Measurements from ENCODE around the gene HMGCS2.

- TF ChIP-seq SUZ12 (IDR thresholded peaks at IDR 0.05) = no peak
- TF ChIP-seq BHLHE40 (IDR thresholded peaks at IDR 0.05; ENCODE audit: borderline replicate concordance) = no peak
- no peak for TF ChIP-seq ARNT (IDR thresholded peaks at IDR 0.05)
- no peak for TF ChIP-seq TARDBP (IDR thresholded peaks at IDR 0.05)
- no peak for TF ChIP-seq L3MBTL2 (conservative IDR thresholded peaks at IDR 0.05)
- TF ChIP-seq CTBP1 (IDR thresholded peaks at IDR 0.05; ENCODE audit: borderline replicate concordance) = no peak
- TF ChIP-seq LEF1 (IDR thresholded peaks at IDR 0.05; ENCODE audit: borderline replicate concordance) = no peak
- TF ChIP-seq FOXM1 (IDR thresholded peaks at IDR 0.05; ENCODE audit: borderline replicate concordance) = no peak
- TF ChIP-seq SP1 (IDR thresholded peaks at IDR 0.05) = no peak
- no peak for TF ChIP-seq HDGF (IDR thresholded peaks at IDR 0.05; ENCODE audit: borderline replicate concordance)
- TF ChIP-seq PKNOX1 (IDR thresholded peaks at IDR 0.05) = no peak
Measured at GRCh38 chr1:119790451-119791198, 21.9 kb upstream of the HMGCS2 start.
